HepG2 (cell line): ENCODE data around the gene MMP24OS. TPM values are rescaled to one million over a fixed set of nuclear protein-coding genes. Genes with fewer than 3 reads are reported as not detected.

Experiments
- GATA4 ChIP-seq: sonication (generic); IDR thresholded peaks from 2 replicates; pipeline ENCODE4 v1.6.1; 2016; ENCODE audit warnings: antibody characterized with exemption, low read depth, borderline replicate concordance
- GRHL1 ChIP-seq: sonication (generic); formaldehyde crosslinking; conservative IDR thresholded peaks from 2 replicates; pipeline ENCODE4 v1.8.0; 2022; ENCODE audit warnings: missing genetic modification reagents
- GZF1 ChIP-seq: sonication (generic); formaldehyde crosslinking; IDR thresholded peaks from 2 replicates; pipeline ENCODE4 v1.5.1; 2020; ENCODE audit warnings: mild to moderate bottlenecking, missing genetic modification reagents
- KDM1A ChIP-seq: IDR thresholded peaks from 2 replicates; pipeline ENCODE4 v1.6.1; 2016; ENCODE audit warnings: missing compliant biosample characterization
- LRRFIP1 ChIP-seq: sonication (generic); formaldehyde crosslinking; conservative IDR thresholded peaks from 2 replicates; pipeline ENCODE4 v1.4.0; 2020; ENCODE audit warnings: missing genetic modification reagents
- MED13 ChIP-seq: sonication (generic); formaldehyde crosslinking; IDR thresholded peaks from 2 replicates; pipeline ENCODE4 v1.5.0; 2020; ENCODE audit warnings: missing genetic modification reagents
- MTA1 ChIP-seq: sonication (generic); formaldehyde crosslinking; IDR thresholded peaks from 2 replicates; pipeline ENCODE4 v1.4.0; 2020; ENCODE audit warnings: missing genetic modification reagents, mild to moderate bottlenecking, borderline replicate concordance
- SIX4 ChIP-seq: sonication (generic); formaldehyde crosslinking; IDR thresholded peaks from 2 replicates; pipeline ENCODE4 v1.4.0; 2020; ENCODE audit warnings: missing genetic modification reagents
- SNAI1 ChIP-seq: sonication (generic); formaldehyde crosslinking; IDR thresholded peaks from 2 replicates; pipeline ENCODE4 v1.5.0; 2020; ENCODE audit warnings: mild to moderate bottlenecking, missing genetic modification reagents, borderline replicate concordance
- SP4 ChIP-seq: sonication (generic); formaldehyde crosslinking; IDR thresholded peaks from 2 replicates; pipeline ENCODE4 v1.8.1; 2023; ENCODE audit warnings: mild to moderate bottlenecking, missing genetic modification reagents
- TBP ChIP-seq: sonication (generic); formaldehyde crosslinking; IDR thresholded peaks from 2 replicates; pipeline ENCODE4 v1.5.0; 2020; ENCODE audit warnings: missing genetic modification reagents
- TERF1 ChIP-seq: sonication (generic); formaldehyde crosslinking; IDR thresholded peaks from 2 replicates; pipeline ENCODE4 v1.8.0; 2022; ENCODE audit warnings: mild to moderate bottlenecking, missing genetic modification reagents, moderate library complexity
- WIZ ChIP-seq: sonication (generic); formaldehyde crosslinking; IDR thresholded peaks from 2 replicates; pipeline ENCODE4 v1.5.1; 2020; ENCODE audit warnings: mild to moderate bottlenecking, missing genetic modification reagents
- YEATS2 ChIP-seq: sonication (generic); formaldehyde crosslinking; IDR thresholded peaks from 2 replicates; pipeline ENCODE4 v1.4.0; 2020; ENCODE audit warnings: missing genetic modification reagents, borderline replicate concordance
- ZNF329 ChIP-seq: sonication (generic); formaldehyde crosslinking; IDR thresholded peaks from 2 replicates; pipeline ENCODE4 v1.9.0; 2021; ENCODE audit warnings: low read depth, mild to moderate bottlenecking, missing genetic modification reagents
- ZNF33B ChIP-seq: sonication (generic); formaldehyde crosslinking; IDR thresholded peaks from 2 replicates; pipeline ENCODE4 v1.5.1; 2020; ENCODE audit warnings: mild to moderate bottlenecking, missing genetic modification reagents
- ZNF549 ChIP-seq: sonication (generic); formaldehyde crosslinking; IDR thresholded peaks from 2 replicates; pipeline ENCODE4 v1.5.0; 2020; ENCODE audit warnings: missing genetic modification reagents
- ZNF770 ChIP-seq: sonication (generic); formaldehyde crosslinking; IDR thresholded peaks from 2 replicates; pipeline ENCODE4 v1.5.0; 2020; ENCODE audit warnings: mild to moderate bottlenecking, missing genetic modification reagents
- ZNF788 ChIP-seq: sonication (generic); formaldehyde crosslinking; IDR thresholded peaks from 2 replicates; pipeline ENCODE4 v1.5.0; 2020; ENCODE audit warnings: mild to moderate bottlenecking, missing genetic modification reagents, borderline replicate concordance
- ZSCAN12 ChIP-seq: sonication (generic); formaldehyde crosslinking; IDR thresholded peaks from 2 replicates; pipeline ENCODE4 v1.9.0; 2021; ENCODE audit warnings: mild to moderate bottlenecking, missing genetic modification reagents
- ZSCAN29 ChIP-seq: sonication (generic); formaldehyde crosslinking; conservative IDR thresholded peaks from 2 replicates; pipeline ENCODE4 v1.4.0; 2020; ENCODE audit warnings: mild to moderate bottlenecking, missing genetic modification reagents
- polyA plus RNA-seq, 8 experiments: library from polyadenylated mRNA; depleted of rRNA in 3 of 8; stranded (reverse) in 7 of 8; unstranded in 1 of 8; fragments of >200 nt; fragmentation: Illumina TruSeq in 4 of 8; extraction: Trizol in 4 of 8; gene quantifications; 2 replicates each; pipeline versions ENCODE4 v1.2.1 to v1.2.3, GENCODE V29; 2011 to 2016; ENCODE audit warnings: low read depth in 4 of 8, missing spikeins in 1 of 8, mixed read lengths in 1 of 8; ENCODE audit not compliant: insufficient read depth in 1 of 8
- total RNA-seq, 5 experiments: library from RNA; depleted of rRNA; stranded (reverse); fragments of >200 nt; fragmentation: Illumina TruSeq; extraction: Trizol; gene quantifications; 2 replicates each; pipeline ENCODE4 v1.2.3, GENCODE V29; 2016; ENCODE audit warnings: low read depth in 1 of 5

MMP24OS gene
- total and polyA plus RNA-seq, 2 of the 13 experiments (the other 11 are each of a cell fraction or from before 2014, with no cell fraction given) = 6.0 to 8.5 TPM

GRCh38 chr20:35293303-35294292 is 15.7 kb upstream of the MMP24OS start (continued):
- no peak for TF ChIP-seq MED13 (CRISPR knock-in tag)
- no peak for TF ChIP-seq KDM1A
- peak; percentile 49; the same call in 1 of the 2 replicates for TF ChIP-seq ZNF770 (CRISPR knock-in tag)
- no peak for TF ChIP-seq ZNF549 (CRISPR knock-in tag)
- peak; percentile 84 for TF ChIP-seq MTA1
- TF ChIP-seq TBP = no peak
- TF ChIP-seq ZNF33B (CRISPR knock-in tag) = no peak
- no peak for TF ChIP-seq YEATS2 (CRISPR knock-in tag)
- no peak for TF ChIP-seq ZNF788 (CRISPR knock-in tag)
- TF ChIP-seq ZSCAN29 (CRISPR knock-in tag) = no peak
- TF ChIP-seq SP4 (CRISPR knock-in tag) = no peak
- TF ChIP-seq GATA4 = no peak
- TF ChIP-seq GZF1 = no peak
- no peak for TF ChIP-seq TERF1 (CRISPR knock-in tag)
- TF ChIP-seq SIX4 (CRISPR knock-in tag) = no peak
- no peak; the same call in 1 of the 2 replicates for TF ChIP-seq SNAI1
- TF ChIP-seq LRRFIP1 (CRISPR knock-in tag) = no peak
- TF ChIP-seq WIZ (CRISPR knock-in tag) = no peak
- TF ChIP-seq GRHL1 (CRISPR knock-in tag) = no peak
- TF ChIP-seq ZNF329 (CRISPR knock-in tag) = no peak
- no peak for TF ChIP-seq ZSCAN12
